Measurements from ENCODE around the gene PHLDB1. TPM values are rescaled to one million over a fixed set of nuclear protein-coding genes. Genes with fewer than 3 reads are reported as not detected.

The PHLDB1 gene
- total RNA-seq, 4 donors from 2014 or later, result 92.6 to 276 (median 161) TPM

DNA sequence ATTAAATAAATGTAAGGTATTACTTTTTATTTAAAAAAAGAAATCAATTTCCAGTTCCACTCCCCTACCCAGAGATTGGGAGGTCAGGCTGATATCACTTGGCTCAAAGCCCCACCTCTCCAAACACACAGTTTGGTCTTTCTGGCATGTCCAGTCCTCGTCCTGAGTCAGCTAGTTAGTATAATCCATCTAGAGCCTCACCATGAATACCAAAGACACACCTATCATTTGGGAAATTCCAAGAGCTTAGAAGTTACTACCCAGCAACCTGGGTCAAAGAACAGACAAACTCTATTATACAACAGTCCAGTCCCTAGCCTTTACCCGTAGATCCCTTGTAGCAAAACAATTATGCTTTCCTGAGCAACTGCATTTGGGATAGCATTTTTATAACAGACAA, 62.6 kb downstream of the PHLDB1 start:
- H3K4me1 ChIP-seq, result no peaks in the 10 kb centered on the region
- intact Hi-C loops (cut with DNase I; ENCODE audit: low total_unique reads) (no loop called here), in situ Hi-C loops (cut with MboI; ENCODE audit: low pct_ligation_motif_present in 1 of 4, low pct_unique_long_range_greater_than_20kb in 1 of 4, low sequenced_read_pairs in 3 of 4) (no loop called here)
- TF ChIP-seq EP300 (IDR thresholded peaks at IDR 0.05; ENCODE audit: low read depth) (no peak), POLR2A (IDR thresholded peaks at IDR 0.05) (no peak), POLR2AphosphoS5 (IDR thresholded peaks at IDR 0.05) (no peak)
- TF ChIP-seq, protein P1, sequence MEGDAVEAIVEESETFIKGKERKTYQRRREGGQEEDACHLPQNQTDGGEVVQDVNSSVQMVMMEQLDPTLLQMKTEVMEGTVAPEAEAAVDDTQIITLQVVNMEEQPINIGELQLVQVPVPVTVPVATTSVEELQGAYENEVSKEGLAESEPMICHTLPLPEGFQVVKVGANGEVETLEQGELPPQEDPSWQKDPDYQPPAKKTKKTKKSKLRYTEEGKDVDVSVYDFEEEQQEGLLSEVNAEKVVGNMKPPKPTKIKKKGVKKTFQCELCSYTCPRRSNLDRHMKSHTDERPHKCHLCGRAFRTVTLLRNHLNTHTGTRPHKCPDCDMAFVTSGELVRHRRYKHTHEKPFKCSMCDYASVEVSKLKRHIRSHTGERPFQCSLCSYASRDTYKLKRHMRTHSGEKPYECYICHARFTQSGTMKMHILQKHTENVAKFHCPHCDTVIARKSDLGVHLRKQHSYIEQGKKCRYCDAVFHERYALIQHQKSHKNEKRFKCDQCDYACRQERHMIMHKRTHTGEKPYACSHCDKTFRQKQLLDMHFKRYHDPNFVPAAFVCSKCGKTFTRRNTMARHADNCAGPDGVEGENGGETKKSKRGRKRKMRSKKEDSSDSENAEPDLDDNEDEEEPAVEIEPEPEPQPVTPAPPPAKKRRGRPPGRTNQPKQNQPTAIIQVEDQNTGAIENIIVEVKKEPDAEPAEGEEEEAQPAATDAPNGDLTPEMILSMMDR (IDR thresholded peaks at IDR 0.05), result no peak
- no peaks in the 10 kb centered on the region for H3K27me3 ChIP-seq
- 33 to 44% methylated on average over 1 to 2 of the region's 2 CpGs for WGBS, 2 donors (ENCODE audit: low coverage in 1 of 2)
- H3K4me3 ChIP-seq, result no peak overlapping the region
- no peak overlapping the region for H3K27ac ChIP-seq
- H3K36me3 ChIP-seq, result no peaks in the 10 kb centered on the region
- no peak for DNase-seq
- no peaks in the 10 kb centered on the region for H3K9me3 ChIP-seq

DNA sequence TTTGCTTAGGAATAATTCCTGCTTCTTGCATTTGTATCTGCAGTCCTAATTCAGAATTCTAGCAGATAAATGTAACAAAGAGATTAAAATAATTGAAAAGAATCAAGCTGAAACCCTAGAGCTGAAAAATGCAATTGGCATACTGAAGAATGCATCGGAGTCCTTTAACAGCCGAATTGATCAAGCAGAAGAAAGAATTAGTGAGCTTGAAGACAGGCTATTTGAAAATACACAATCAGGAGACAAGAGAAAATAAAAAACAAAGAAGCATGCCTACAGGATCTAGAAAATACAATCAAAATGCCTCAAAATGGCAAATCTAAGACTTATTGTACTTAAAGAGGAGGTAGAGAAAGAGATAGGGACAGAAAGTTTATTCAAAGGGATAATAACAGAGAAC, 63.8 kb downstream of the PHLDB1 start:
- no peaks in the 10 kb centered on the region for H3K9me3 ChIP-seq
- TF ChIP-seq POLR2A (IDR thresholded peaks at IDR 0.05) (no peak), EP300 (IDR thresholded peaks at IDR 0.05; ENCODE audit: low read depth) (no peak), POLR2AphosphoS5 (IDR thresholded peaks at IDR 0.05) (no peak)
- TF ChIP-seq, protein P1 (IDR thresholded peaks at IDR 0.05), result no peak
- intact Hi-C loops (cut with DNase I; ENCODE audit: low total_unique reads), result no loop called here
- H3K4me3 ChIP-seq, result no peak overlapping the region
- in situ Hi-C loops (cut with MboI; ENCODE audit: low pct_ligation_motif_present in 1 of 4, low pct_unique_long_range_greater_than_20kb in 1 of 4, low sequenced_read_pairs in 3 of 4), result no loop called here
- H3K4me1 ChIP-seq, result no peaks in the 10 kb centered on the region
- DNase-seq, result no peak
- WGBS, 2 donors (ENCODE audit: low coverage in 1 of 2), result 98 to 100% methylated on average over 2 of the region's 2 CpGs
- no peaks in the 10 kb centered on the region for H3K27me3 ChIP-seq
- no peak overlapping the region for H3K27ac ChIP-seq
- no peaks in the 10 kb centered on the region for H3K36me3 ChIP-seq

DNA sequence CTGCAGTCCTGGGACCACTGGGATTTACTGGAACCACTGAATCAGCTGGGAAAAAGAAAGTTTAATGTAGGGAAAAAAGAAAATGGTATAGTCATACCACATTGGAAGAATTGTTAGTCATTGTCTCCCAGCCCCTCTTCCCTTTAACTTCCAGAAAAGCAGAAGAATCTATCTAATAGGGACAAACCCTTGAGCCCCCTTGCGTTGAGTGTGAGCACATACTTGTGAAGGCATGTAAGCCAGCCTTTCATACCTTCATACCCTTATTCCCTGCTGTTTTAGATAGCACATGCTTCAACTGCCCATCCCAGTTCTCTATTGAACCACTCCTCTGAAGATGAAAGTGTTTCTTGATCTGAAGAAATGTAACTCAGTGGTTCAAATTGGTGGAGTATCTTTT, 65.4 kb downstream of the PHLDB1 start:
- no peaks in the 10 kb centered on the region for H3K27me3 ChIP-seq
- no peaks in the 10 kb centered on the region for H3K9me3 ChIP-seq
- no peaks in the 10 kb centered on the region for H3K4me1 ChIP-seq
- no peak overlapping the region for H3K4me3 ChIP-seq
- in situ Hi-C loops (cut with MboI; ENCODE audit: low pct_ligation_motif_present in 1 of 4, low pct_unique_long_range_greater_than_20kb in 1 of 4, low sequenced_read_pairs in 3 of 4), result no loop called here
- DNase-seq, result no peak
- no peak overlapping the region for H3K27ac ChIP-seq
- TF ChIP-seq EP300 (IDR thresholded peaks at IDR 0.05; ENCODE audit: low read depth), result no peak
- TF ChIP-seq, protein P1 (IDR thresholded peaks at IDR 0.05), result no peak
- no peak for TF ChIP-seq POLR2AphosphoS5 (IDR thresholded peaks at IDR 0.05)
- no peak for TF ChIP-seq POLR2A (IDR thresholded peaks at IDR 0.05)
- intact Hi-C loops (cut with DNase I; ENCODE audit: low total_unique reads), result no loop called here
- no peaks in the 10 kb centered on the region for H3K36me3 ChIP-seq
- 67 to 70% methylated on average over 1 of the region's 1 CpG for WGBS, 2 donors (ENCODE audit: low coverage in 1 of 2)

DNA sequence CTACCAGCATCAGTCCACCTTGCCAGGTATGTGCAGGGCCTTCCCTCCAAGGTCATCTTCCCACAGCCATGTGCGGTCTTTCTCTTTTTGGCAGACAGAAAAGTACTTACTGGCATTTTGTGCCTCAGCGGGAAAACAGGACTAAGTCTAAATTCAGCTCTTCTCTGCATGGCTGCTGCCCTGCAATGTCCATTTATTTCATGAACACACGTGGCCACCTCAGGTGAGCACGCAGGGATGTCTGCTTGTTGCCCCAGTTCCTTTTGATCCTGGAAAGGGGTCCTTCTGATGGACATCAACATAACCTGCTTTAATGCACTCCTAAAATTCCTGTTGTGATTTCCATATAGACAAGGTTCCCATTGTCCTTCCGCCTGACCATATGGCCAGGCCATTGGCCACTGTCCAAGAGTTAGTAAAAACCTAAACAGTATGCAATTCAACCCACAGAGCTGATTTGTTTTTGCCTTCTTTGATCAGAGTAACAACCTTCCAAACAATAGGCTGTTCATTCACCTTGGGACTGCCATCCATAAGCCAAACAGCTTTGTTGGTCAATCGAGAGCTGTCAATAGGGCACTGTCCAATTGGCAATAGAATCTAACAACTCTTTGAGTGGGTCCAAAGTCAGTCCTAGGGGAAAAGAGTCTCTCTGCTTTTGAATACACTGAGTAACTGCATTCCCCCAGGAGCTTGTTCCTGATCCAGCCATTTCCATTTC, 66.1 kb downstream of the PHLDB1 start:
- no peak for DNase-seq
- Histone ChIP-seq H3K27me3 (no peaks in the 10 kb centered on the region), H3K9me3 (no peaks in the 10 kb centered on the region), H3K4me3 (no peak overlapping the region), H3K4me1 (no peaks in the 10 kb centered on the region), H3K36me3 (no peaks in the 10 kb centered on the region), H3K27ac (no peak overlapping the region)
- intact Hi-C loops (cut with DNase I; ENCODE audit: low total_unique reads) (no loop called here), in situ Hi-C loops (cut with MboI; ENCODE audit: low pct_ligation_motif_present in 1 of 4, low pct_unique_long_range_greater_than_20kb in 1 of 4, low sequenced_read_pairs in 3 of 4) (no loop called here)
- 52 to 68% methylated on average over 3 to 6 of the region's 6 CpGs for WGBS, 2 donors (ENCODE audit: low coverage in 1 of 2)
- TF ChIP-seq POLR2A (IDR thresholded peaks at IDR 0.05), result no peak
- no peak for TF ChIP-seq EP300 (IDR thresholded peaks at IDR 0.05; ENCODE audit: low read depth)
- TF ChIP-seq, protein P1 (IDR thresholded peaks at IDR 0.05), result no peak
- TF ChIP-seq POLR2AphosphoS5 (IDR thresholded peaks at IDR 0.05), result no peak

All from transverse colon (tissue), 4 donors.